ENCODE measurements around the gene SEMA3F.

SEMA3F gene

GRCh38 chr3:50156549-50157493 lies 1.7 kb downstream of the SEMA3F start:
- no peak for DNase-seq

DNA sequence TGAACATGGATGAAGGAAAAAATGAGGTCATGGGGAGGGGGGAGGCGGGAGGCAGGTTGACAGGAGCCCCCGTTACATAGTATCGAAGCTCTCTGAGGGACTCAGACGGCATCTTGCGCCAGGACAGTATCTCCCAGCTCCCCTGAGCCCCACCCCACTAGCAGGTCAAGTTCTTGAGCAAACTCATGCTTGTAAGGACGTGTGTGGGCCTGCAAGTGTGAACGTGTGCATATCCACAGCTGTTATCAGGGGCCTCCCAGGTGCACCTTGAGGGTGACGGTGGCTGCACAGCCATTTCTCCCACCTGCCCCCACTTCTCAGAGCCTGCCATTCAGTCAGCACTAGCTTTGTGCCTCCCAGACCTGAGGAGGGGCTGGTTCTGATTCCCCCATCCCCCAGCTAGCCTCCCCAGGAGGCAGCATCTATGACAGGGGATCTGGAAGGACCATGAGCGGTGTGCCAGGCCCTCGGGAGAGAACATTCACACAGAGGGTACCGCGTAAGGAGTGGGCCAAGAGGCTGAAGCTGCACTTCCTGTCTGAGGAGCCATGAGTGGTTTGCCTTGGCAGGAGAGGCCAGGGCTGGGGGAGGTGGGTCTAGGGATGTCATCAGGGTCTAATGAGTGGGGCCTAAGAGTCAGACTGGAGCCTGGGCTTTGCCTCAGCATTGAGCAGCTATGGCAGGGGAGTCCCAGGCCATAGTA lies 2.9 kb downstream of the SEMA3F start:
- DNase-seq = no peak

DNA sequence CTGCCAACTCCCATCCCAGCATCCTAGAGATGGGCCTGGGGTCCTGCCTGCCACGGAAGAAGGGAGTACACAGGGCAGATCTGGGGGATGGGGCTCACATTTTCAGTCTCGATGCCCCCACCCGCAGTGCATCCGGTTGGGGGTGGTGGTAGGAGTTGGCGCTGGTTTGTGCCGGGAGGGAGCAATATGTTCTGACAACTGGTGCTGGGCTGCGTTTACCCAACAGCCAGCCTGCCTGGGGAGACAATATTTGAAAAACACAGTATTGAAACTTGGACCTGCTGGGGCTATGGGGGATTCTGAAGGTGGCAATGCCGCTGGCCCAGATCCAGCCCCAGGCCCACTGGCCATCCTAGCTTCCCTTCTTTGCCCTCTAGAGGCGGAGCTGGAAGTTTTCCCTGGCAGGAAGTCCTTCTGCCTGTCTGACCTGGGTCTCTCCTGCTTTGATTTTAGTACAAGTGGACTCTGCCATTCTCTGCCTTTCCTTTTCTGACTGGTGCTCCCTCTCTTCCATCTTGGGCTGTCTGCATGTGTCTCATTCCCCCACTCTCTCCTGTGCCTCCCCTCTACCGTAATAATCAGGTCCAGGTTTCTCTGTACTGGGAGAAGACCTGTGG lies 3.5 kb downstream of the SEMA3F start:
- no peak for DNase-seq

DNA sequence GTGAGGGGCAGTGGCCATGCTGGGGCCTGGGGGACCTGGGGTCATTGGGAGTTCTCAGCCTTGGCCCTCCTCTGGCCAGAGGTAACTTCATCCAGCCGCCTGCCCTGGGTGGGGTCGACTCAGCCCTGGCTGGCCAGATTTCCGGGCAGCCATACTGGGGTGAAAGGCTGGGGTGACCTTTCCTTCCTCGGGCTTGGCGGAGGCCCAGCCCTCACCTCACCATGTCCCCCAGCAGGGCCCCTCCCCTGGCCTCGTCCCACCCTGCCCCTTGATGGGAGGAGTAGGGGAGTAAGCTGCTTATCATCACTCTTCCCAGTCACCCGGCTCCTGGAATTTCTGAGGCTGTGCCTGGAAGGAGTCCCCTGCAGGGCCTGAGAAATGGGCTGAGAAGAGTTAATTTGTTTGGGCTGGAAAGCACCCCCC lies 5.4 kb downstream of the SEMA3F start:
- no peak for DNase-seq

DNA sequence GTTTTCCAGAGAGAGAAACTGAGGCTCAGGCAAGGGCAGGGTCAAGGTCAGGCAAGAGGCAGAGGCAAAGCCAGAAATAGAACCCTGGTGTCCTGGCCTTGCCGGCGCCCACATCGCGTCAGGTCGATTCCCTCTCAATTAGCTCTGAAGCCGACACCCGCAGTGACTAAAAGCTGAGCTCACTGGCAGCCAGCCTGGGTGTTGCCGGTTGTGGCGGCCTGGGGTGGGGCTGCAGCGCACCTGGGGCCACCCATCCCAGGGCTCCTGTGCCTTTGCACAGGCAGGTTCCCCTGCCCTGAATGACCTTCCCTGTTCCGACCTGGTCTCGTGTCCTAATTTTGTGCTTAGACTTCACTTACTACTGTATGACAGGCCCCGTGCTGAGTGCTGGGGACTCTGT lies 6.2 kb downstream of the SEMA3F start:
- no peak for DNase-seq

DNA sequence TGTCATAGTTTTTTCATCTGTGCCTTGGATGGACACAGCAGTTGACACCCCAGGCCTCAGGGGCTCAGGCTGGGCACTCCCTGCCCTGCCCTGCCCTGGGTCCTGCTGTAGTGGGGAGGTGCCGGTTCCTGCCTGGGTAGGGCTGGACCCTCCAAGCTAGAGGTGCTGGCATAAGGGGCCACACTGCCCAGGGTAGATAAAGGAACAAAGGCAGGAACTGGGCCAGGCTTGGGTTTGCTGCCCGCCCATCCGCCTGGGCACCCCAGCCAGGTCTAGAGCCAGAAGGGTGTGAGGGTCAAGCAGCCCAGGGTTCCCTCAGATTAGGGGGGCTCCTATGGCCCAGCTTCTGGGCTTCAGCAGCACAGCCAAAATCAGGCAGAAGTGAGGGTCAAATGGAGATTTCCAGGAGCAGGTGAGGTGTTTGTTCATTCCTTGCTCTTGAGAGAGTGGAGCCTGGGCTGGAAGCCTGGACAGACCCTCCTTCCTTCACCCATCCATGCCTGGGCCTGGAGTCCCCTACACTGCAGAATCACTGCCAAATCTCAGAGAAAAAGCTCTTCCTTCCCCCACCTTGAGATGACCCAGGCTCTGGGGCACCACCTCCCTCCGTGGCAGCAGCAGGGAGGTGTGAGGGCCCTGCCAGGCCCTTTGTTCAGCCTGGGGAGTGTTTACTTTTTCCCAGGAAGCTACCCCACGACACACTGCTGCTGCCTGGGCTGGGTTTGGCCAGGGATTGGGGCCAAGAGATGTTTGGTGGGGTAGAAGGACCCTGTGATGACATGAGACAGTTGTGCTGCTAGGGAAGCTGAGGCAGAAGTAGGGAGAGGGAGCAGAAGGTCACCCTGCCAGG lies 7.1 kb downstream of the SEMA3F start:
- no peak for DNase-seq

DNA sequence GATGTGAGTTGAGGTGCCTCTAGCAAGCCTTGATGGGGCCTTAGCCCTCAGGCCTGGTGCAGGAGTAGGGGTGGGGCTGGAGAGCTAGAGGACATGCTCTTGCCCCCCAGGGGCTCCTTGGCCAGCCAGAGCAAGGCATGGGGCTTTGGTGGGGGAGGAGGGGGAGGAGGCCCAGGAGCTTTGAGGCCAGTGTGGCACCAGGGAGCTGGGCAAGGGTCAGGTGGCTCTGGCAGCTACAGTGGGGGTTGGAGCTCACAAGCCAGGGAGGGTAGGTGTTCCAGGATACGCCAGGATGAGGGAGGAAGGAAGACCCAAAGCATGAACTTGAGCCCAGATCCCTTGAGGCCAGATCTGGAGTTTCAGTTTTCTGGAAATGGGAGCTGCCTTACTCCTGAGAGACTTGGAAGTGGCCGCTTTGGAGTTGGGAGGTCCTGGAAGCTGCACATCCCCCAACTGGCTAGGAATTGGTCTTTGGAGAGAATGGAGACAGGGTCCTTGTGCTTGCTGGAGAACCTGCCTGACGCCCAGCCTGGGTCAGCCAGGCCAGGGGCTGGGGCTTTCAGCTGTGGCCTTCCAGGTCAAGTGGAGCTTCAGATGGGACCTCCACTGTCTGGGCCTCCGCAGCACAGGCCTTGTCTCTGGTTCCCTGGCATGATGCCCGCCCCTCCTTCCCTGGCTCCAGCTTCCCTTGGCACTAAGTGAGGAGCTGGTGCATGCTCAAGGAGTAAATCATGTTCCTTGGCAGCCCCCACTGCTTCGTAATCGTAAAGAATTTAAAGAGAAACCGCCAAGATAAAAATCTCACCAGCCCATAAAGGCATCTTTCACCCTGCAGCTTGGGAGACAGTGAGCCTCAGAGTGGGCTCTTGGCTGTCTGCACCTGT lies 8.7 kb downstream of the SEMA3F start:
- no peak for DNase-seq

DNA sequence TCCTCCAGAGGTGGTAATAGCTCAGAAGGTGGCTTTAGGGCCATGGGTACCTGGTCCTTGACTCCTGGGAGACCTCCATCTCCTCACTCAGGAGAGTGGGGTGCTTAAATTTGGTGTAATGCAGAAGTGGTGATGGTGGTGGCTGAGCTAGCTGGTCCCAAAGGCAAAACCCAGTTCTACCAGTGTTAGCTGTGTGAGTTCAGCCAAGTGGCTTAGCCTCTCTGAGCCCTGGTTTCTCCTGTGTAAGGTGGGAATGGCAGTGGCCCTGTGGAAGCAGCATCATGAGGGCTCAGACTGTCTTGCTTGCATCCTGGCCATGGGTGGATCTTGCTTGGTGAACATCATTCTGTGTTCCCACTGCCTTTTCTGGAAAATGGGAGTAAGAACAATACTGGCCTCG lies 9.4 kb downstream of the SEMA3F start:
- DNase-seq = no peak

DNA sequence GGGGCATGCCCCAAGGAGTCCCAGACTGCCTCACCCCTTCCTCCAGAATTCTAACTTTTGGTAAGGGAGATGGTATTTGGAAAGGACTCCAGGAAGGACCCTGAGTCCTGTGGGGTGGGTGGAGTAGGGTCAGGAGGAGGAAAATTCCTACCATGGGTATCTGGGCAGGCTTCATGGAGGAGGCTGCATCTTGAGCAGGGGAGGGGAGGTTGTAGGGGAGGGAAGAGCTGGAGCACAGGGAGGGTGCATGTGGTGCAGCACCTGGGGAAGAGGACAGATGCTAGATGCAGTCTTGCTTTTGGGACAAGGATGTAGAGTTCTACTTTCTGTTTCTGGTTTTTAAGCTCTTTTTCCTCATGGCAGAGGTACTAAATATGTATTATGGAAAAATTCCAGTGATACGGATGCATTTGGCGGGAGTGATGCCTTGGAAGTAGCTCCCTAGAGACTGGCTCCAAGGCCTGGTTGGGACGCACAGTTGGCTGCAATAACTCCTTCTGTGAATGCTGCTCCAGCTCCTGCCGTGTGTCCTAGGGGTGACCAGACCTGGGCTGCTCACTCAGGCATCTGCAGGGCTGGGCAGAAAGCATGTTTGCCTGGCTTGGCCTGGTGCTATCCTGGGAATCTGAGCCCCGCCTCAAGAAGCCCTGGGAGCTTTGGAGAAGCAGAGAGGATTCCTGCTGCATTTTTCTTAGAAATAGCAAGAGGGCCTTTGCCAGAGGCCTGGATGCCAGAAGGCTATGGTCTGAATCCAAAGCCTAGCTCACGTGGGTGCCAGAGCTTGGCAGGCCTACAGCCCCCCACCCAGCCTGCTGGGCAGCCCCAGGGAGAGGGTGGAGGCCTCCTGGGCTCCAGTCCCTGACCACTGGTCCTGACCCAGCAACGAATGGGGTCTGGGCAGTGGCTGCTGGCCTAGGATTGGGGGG lies 10.1 kb downstream of the SEMA3F start:
- DNase-seq = no peak

DNA sequence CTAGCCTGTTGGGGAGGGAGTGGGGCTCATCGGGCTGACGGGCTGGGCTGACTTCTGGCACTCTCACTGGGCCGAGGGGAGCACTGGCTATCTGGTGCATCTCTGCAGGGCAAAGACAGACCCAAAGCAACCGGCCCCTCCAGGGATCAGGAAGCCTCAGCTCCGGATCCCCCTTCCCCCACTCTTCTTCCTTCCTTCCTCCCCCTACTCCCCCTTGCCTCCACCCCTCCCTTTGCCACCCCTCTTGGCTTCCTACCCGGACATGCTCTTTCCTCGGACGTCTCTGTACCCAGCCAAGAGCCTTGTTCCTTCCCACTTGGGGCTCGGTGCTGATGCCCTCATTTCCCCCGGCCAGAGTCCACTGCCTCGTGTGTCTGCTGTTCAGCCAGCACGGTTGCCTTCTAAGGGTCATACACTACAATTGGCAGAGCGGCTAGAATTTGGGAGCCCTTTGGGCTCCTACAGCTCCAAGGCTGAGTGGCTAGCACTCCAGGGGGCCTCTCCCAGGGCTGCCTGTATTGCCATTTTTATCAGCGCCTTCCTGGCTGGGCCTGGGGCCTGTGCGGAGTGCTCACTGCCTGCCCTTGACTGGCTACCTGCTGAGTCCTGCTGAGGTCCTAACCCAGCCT lies 10.9 kb downstream of the SEMA3F start:
- no peak for DNase-seq

- DNase-seq = no peak
Observed at GRCh38 chr3:50166620-50167019, 11.5 kb downstream of the SEMA3F start.

- no peak for DNase-seq
Observed at GRCh38 chr3:50167069-50167840, 12.1 kb downstream of the SEMA3F start.

DNA sequence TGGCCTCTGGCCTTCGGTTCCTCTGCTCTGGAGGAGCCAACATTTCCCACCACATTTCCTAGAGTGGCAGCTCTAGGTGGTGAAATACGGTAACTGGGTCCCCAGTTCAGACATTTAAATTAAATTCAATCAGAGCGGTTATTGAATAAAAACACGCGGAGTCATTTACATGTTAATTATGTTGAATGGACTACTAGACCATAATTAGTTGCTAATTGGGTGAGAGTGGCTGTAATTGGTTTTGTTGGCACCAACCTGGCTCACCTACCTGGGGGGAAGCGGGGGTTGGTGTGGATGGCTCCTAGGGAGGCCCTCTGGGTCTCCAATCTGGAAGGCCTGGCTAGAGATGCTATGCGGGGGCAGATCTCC lies 12.7 kb downstream of the SEMA3F start:
- no peak for DNase-seq

DNA sequence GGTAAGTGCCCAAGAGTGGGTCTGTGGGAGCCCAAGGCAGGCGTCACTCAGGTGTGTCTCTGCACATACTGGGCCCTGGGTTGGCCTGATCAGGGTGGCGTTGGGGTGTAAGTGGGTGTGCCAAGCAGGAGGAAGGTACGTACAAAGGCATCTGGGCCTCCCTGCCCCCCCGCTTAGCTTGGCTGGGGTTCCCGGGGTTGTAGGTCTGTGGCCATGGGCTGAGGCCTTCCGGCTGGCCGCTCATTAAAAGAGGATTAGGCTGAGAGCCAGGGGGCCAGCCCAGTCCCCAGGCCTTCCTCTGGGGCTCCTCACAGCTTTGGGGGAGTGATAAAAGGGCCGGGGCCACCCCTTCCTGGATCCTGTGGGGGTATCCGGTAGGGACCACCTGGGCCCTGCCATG lies 13.3 kb downstream of the SEMA3F start:
- no peak for DNase-seq

DNA sequence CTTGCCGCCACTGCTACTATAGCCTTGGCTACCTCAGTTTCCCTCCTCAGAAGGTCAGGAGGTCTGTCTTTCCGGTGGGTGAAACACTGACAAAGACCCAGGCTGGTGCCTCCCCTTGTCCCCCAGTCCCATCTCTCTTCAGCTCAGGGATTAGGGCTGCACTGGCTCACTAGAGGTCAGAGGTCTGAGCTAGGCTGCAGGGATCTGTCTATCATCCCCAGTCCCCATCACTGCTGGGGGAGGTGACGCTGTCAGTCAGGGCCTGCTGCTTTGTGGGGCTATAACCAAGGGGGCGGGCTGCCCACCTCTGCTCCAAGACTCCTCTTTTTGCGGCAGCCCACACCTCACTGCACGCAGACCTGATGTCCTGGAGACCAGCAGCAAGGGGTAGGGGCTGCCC lies 13.7 kb downstream of the SEMA3F start:
- no peak for DNase-seq

GRCh38 chr3:50169232-50169832 lies 14.2 kb downstream of the SEMA3F start:
- DNase-seq = no peak

- no peak for DNase-seq
Observed at GRCh38 chr3:50169858-50170257, 14.7 kb downstream of the SEMA3F start.

GRCh38 chr3:50170689-50171088 lies 15.6 kb downstream of the SEMA3F start:
- DNase-seq = peak in 1 of 2 donors; percentile 49
